Endothelial cell (in vitro differentiated cells): ENCODE measurements around the gene GSTT2. TPM values are rescaled to one million over a fixed set of nuclear protein-coding genes. Genes with fewer than 3 reads are reported as not detected.
A peak's percentile ranks its signal among the peaks of the same experiment; 100 is the strongest.

Source experiments
- DNase-seq: peaks from one replicate; pipeline ENCODE4 v3.0.0; 2021; ENCODE audit warnings: low spot score
- H3K27ac Mint-ChIP-seq: one replicate; pipeline ENCODE4 v1.8.0; 2021; ENCODE audit warnings: mixed read lengths, inconsistent platforms; ENCODE audit not compliant: unreplicated experiment
- H3K27me3 Mint-ChIP-seq: one replicate; pipeline ENCODE4 v1.8.0; 2021; ENCODE audit warnings: mild to moderate bottlenecking, moderate library complexity, mixed read lengths, inconsistent platforms; ENCODE audit not compliant: unreplicated experiment
- H3K36me3 Mint-ChIP-seq: one replicate; pipeline ENCODE4 v1.8.0; 2021; ENCODE audit warnings: mild to moderate bottlenecking, low read depth, mixed read lengths, inconsistent platforms; ENCODE audit not compliant: unreplicated experiment
- H3K4me1 Mint-ChIP-seq: one replicate; pipeline ENCODE4 v1.8.0; 2021; ENCODE audit warnings: mild to moderate bottlenecking, mixed read lengths, inconsistent platforms; ENCODE audit not compliant: unreplicated experiment
- H3K4me3 Mint-ChIP-seq: one replicate; pipeline ENCODE4 v1.8.0; 2021; ENCODE audit warnings: mild to moderate bottlenecking, mixed read lengths, inconsistent platforms; ENCODE audit not compliant: unreplicated experiment
- H3K9me3 Mint-ChIP-seq: one replicate; pipeline ENCODE4 v1.8.0; 2021; ENCODE audit warnings: mixed read lengths, inconsistent platforms; ENCODE audit not compliant: unreplicated experiment
- CTCF ChIP-seq: fragments of 200-600 bp; sonication (generic); IDR thresholded peaks from one replicate; pipeline ENCODE4 v1.5.0; 2021; ENCODE audit warnings: antibody characterized with exemption; ENCODE audit not compliant: unreplicated experiment
- total RNA-seq: library from RNA; stranded (reverse); fragmentation: NEBNext Ultra II Directional; extraction: Animal tissue kit (Norgen Biotek cat#: 25700); gene quantifications from one replicate; pipeline ENCODE4 v1.2.1, GENCODE V29; 2021; ENCODE audit not compliant: unreplicated experiment

The GSTT2 gene
- total RNA-seq, 1 donor from 2014 or later = not detected

DNA sequence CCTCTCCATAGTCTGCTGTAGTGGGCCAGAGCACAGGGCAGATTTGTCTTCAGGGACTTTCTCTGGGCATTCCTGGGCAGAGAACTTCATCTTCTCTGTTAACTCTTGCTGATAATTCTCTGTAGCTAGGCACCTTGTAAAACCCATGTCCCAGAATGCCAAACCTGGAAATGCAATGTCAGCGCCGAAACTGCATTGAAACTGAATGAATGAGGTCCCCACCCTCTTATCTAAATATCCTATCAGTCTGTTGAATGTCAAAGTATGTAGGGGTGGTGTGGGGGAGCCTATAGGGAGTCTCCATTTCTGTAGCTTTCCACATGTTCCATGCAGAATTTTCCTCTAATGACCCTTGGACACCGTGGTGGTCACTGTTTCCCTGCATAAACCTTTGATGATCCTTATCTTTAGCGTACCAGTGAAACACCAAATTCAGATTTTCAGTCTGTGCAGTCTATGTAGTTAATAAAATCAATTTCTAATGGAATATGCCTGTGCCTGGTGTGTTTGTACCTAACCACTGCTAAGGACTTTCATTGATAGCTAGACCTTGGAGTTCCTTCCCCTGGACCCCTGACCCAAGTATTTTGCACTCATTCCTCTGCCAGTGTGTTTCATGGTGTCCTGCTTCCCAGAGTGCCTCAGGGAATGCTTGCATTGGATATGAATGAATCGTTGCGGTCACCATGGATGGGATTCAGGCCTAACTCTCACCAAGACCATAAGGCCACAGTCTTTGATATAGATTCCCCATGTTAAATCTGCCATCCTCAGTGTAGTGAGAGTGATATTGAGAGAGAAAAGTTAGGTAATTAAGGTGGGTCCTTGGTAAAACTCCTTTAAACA, 28.7 kb downstream of the GSTT2 start:
- Mint-ChIP-seq H3K27ac (no peak overlapping the region), H3K4me1 (peaks cover 39% of the 10 kb centered on the region), H3K27me3 (peaks cover 11% of the 10 kb centered on the region), H3K4me3 (no peak overlapping the region), H3K36me3 (peaks cover 7% of the 10 kb centered on the region), H3K9me3 (no peaks in the 10 kb centered on the region)
- no peak for TF ChIP-seq CTCF
- no peak for DNase-seq

GRCh38 chr22:24009227-24010017, 29.5 kb downstream of the GSTT2 start:
- Mint-ChIP-seq H3K27ac (no peak overlapping the region), H3K36me3 (peaks cover 7% of the 10 kb centered on the region), H3K27me3 (peaks cover 11% of the 10 kb centered on the region), H3K4me1 (peaks cover 32% of the 10 kb centered on the region), H3K9me3 (no peaks in the 10 kb centered on the region), H3K4me3 (no peak overlapping the region)
- TF ChIP-seq CTCF = no peak
- DNase-seq = no peak

- Mint-ChIP-seq H3K36me3 (peaks cover 7% of the 10 kb centered on the region), H3K4me3 (peak overlapping the region; percentile 48), H3K27me3 (peaks cover 11% of the 10 kb centered on the region), H3K9me3 (no peaks in the 10 kb centered on the region), H3K4me1 (peaks cover 30% of the 10 kb centered on the region), H3K27ac (peak overlapping the region; percentile 58)
- no peak for DNase-seq
- TF ChIP-seq CTCF = no peak
Observed at GRCh38 chr22:24010018-24010391, 30.1 kb downstream of the GSTT2 start.

DNA sequence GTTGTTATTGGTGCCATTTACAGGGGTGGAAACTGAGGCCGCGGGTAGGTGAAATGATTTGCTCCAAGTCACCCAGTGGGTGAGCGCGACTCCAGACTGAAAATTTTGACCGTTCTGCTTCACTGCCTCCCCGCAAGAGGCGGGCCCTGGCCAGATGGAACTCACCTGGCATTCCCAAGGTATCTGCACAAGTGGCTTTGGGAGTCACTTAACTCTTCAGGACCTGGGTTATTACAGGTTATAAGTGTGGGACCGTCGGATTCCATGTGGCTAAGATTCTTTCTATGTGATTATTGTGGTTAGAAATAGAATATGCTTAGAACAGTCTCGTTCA, 31.8 kb downstream of the GSTT2 start:
- H3K4me1 Mint-ChIP-seq = peaks cover 18% of the 10 kb centered on the region
- DNase-seq = no peak
- no peaks in the 10 kb centered on the region for H3K9me3 Mint-ChIP-seq
- peak overlapping the region; percentile 96 for H3K4me3 Mint-ChIP-seq
- no peak for TF ChIP-seq CTCF
- peaks cover 10% of the 10 kb centered on the region for H3K27me3 Mint-ChIP-seq
- H3K36me3 Mint-ChIP-seq = peaks cover 6% of the 10 kb centered on the region
- H3K27ac Mint-ChIP-seq = peak overlapping the region; percentile 96

GRCh38 chr22:24016156-24016555, 36.2 kb downstream of the GSTT2 start:
- Mint-ChIP-seq H3K27ac (no peak overlapping the region), H3K27me3 (peaks cover 2% of the 10 kb centered on the region), H3K4me1 (peaks cover 4% of the 10 kb centered on the region), H3K4me3 (no peak overlapping the region), H3K36me3 (no peaks in the 10 kb centered on the region), H3K9me3 (no peaks in the 10 kb centered on the region)
- TF ChIP-seq CTCF = no peak
- no peak for DNase-seq
